Stomach (tissue), 19 donors: ENCODE measurements around the gene INSRR. TPM values are rescaled to one million over a fixed set of nuclear protein-coding genes. Genes with fewer than 3 reads are reported as not detected.
A peak's percentile ranks its signal among the peaks of the same experiment; 100 is the strongest.

Experiments used
- DNase-seq, 2 donors: peaks; one replicate each; pipeline versions ENCODE4 v3.0.0 to v3.0.0-alpha.2; 2013 to 2019
- H3K27ac ChIP-seq, 5 donors: fragments of 200-600 bp in 4 of 5; sonication (generic) in 4 of 5; one replicate each; pipeline ENCODE4 v1.5.1; 2013 to 2019; ENCODE audit warnings: mild to moderate bottlenecking in 1 of 5, moderate library complexity in 1 of 5
- H3K27me3 ChIP-seq, 3 donors: fragments of 200-600 bp; sonication (generic); one replicate each; pipeline ENCODE4 v1.5.1; 2017 to 2019; ENCODE audit warnings: mixed run types in 1 of 3
- H3K36me3 ChIP-seq, 4 donors: fragments of 200-600 bp; sonication (generic); 1 replicate in 3 of 4; 2 replicates in 1 of 4; pipeline ENCODE4 v1.5.1; 2016 to 2019
- H3K4me1 ChIP-seq, 4 donors: fragments of 200-600 bp; sonication (generic); one replicate each; pipeline ENCODE4 v1.5.1; 2016 to 2019
- H3K4me3 ChIP-seq, 4 donors: fragments of 200-600 bp; sonication (generic) in 3 of 4; one replicate each; pipeline ENCODE4 v1.5.1; 2016 to 2019; ENCODE audit warnings: mild to moderate bottlenecking in 1 of 4
- H3K9me3 ChIP-seq, 4 donors: fragments of 200-600 bp; sonication (generic); one replicate each; pipeline ENCODE4 v1.5.1; 2016 to 2019
- EP300 ChIP-seq: sonication (generic); formaldehyde crosslinking; IDR thresholded peaks from one replicate; pipeline ENCODE4 v1.6.1; 2017; ENCODE audit warnings: antibody characterized with exemption
- POLR2A ChIP-seq, 4 donors: fragments of 450-650 bp; IDR thresholded peaks; one replicate each; pipeline ENCODE4 v1.6.1; 2016; ENCODE audit warnings: antibody characterized with exemption in 4 of 4, control low read depth in 2 of 4, mild to moderate bottlenecking in 1 of 4, moderate library complexity in 1 of 4
- POLR2AphosphoS5 ChIP-seq, 3 donors: sonication (generic); formaldehyde crosslinking; IDR thresholded peaks; one replicate each; pipeline ENCODE4 v1.6.1; 2016; ENCODE audit warnings: antibody characterized with exemption in 3 of 3
- WGBS, 5 donors: extraction: QIAGEN DNeasy Blood & Tissue Kit in 3 of 5; methylation state at CpG; one replicate each; pipeline versions ENCODE4 v1.1.5 to v1.1.7; 2013 to 2018; 5-methylcytosine and 5-hydroxymethylcytosine counted together
- intact Hi-C: fragments of 100-400 bp; cut with DNase I; formaldehyde crosslinking; loops from one replicate; pipeline ENCODE4 v1.15.1; 2023; ENCODE audit warnings: low total_unique reads
- long read RNA-seq, 10 donors: transcript quantifications; one replicate each; lab custom pipeline, GENCODE V29; 2026
- polyA plus RNA-seq, 3 donors: library from polyadenylated mRNA; stranded (reverse); fragments of 200-250 nt; gene quantifications; one replicate each; pipeline ENCODE4 v1.2.3, GENCODE V29; 2013
- total RNA-seq, 5 donors: library from RNA; depleted of rRNA; stranded (reverse); fragments of >200 nt; gene quantifications; one replicate each; pipeline versions ENCODE4 v1.1.0 to v1.2.3, GENCODE V29; 2014 to 2016
- TF ChIP-seq, protein P1 (sequence below), 7 experiments: fragments of 450-650 bp in 4 of 7; fragments of 200-600 bp in 3 of 7; sonication (generic) in 3 of 7; IDR thresholded peaks; one replicate each; pipeline ENCODE4 v1.5.1; 2016 to 2019; ENCODE audit warnings: antibody characterized with exemption in 7 of 7, control low read depth in 2 of 7, mild to moderate bottlenecking in 1 of 7
- donor health status: healthy with polysubstance abuse.
- donor health status: Bipolar disorder and iron deficiency.
- donor health status: healthy.

Gene INSRR
- total RNA-seq (under 1 TPM in 2 of 5 donors, not detected in 3; 0.18 to 0.29 TPM), polyA plus RNA-seq (under 1 TPM; 0.15 to 0.75 (median 0.33) TPM)
- long read RNA-seq, donor 1, result 0 reads
- long read RNA-seq, donor 2, result 0 reads
- long read RNA-seq, donor 3, result 0 reads
- long read RNA-seq, donor 4, result 0 reads
- long read RNA-seq, donor 5, result 0 reads
- long read RNA-seq, donor 6, result 0 reads
- long read RNA-seq, donor 7, result 0 reads
- long read RNA-seq, donor 8, result 0 reads
- long read RNA-seq, donor 9, result 0 reads
- long read RNA-seq, donor 10, result 0 reads

DNA sequence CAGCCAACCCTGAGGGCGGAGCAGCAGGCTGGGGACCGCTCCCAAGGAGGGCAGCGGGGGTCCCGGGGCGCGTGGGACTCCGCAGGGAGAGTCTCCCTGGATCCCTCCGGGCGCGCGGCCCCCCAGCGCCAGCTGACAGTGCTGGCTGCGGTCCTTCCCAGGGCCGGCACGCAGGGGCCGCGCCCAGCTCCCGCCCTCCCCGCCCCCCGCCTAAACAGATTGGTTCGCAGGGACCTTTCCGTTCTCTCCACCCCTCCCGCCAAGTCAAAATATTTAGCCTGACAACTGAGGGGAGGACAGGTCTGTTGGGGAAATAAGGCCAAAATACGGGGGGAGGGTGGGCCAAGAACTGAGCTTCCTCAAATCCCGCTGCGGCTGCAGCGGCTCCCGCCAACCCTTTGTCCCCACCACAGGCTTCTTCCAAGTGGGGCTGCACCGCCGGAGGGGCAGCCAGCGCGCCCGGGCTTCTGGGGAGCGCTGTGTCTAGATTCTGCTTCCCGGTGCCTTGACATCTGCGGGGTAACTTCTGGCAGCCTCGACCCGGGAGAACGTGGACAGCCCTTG, at the start of gene INSRR:
Gene INSRR, minus strand, starts transcription at position 159 of the 564 bp plus-strand sequence. CDS start 496 bp downstream, outside the sequence.
- Histone ChIP-seq H3K36me3 (no peaks in the 10 kb centered on the region), H3K27ac (peak within 1 kb of the TSS in 1 of 5 donors; percentile 49), H3K27me3 (peaks cover 21 to 80% (median 56%) of the 10 kb centered on the region in 3 donors), H3K4me3 (peak within 1 kb of the TSS; percentile 27 to 41 (median 32)), H3K9me3 (no peaks in the 10 kb centered on the region), H3K4me1 (peaks cover 24 to 32% (median 31%) of the 10 kb centered on the region in 4 donors)
- intact Hi-C loops, result no loop called here
- no peak for TF ChIP-seq EP300
- TF ChIP-seq, protein P1, sequence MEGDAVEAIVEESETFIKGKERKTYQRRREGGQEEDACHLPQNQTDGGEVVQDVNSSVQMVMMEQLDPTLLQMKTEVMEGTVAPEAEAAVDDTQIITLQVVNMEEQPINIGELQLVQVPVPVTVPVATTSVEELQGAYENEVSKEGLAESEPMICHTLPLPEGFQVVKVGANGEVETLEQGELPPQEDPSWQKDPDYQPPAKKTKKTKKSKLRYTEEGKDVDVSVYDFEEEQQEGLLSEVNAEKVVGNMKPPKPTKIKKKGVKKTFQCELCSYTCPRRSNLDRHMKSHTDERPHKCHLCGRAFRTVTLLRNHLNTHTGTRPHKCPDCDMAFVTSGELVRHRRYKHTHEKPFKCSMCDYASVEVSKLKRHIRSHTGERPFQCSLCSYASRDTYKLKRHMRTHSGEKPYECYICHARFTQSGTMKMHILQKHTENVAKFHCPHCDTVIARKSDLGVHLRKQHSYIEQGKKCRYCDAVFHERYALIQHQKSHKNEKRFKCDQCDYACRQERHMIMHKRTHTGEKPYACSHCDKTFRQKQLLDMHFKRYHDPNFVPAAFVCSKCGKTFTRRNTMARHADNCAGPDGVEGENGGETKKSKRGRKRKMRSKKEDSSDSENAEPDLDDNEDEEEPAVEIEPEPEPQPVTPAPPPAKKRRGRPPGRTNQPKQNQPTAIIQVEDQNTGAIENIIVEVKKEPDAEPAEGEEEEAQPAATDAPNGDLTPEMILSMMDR (IDR thresholded peaks at IDR 0.05), result no peak
- TF ChIP-seq POLR2AphosphoS5 (IDR thresholded peaks at IDR 0.05), result no peak
- TF ChIP-seq POLR2A (IDR thresholded peaks at IDR 0.05), result no peak
- peak in 1 of 2 donors; percentile 54 for DNase-seq
- 1 to 7% (median 3%) methylated on average over 27 to 39 of the region's 39 CpGs for WGBS, 5 donors

DNA sequence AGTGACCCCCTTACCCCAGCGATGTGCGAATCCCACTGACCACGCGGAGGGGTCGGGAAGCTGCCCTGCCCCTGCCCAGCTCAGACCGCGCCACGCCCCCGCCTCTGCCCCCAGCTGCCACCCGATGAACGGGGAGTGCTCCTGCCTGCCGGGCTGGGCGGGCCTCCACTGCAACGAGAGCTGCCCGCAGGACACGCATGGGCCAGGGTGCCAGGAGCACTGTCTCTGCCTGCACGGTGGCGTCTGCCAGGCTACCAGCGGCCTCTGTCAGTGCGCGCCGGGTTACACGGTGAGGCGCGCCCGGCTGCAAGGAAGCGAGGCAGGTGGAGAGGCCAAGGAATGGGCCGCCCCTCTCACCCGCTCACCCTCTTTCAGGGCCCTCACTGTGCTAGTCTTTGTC, 49.6 kb upstream of the INSRR start:
- intact Hi-C loops, result no loop called here
- TF ChIP-seq POLR2A (IDR thresholded peaks at IDR 0.05), result no peak
- TF ChIP-seq EP300, result no peak
- no peak for TF ChIP-seq POLR2AphosphoS5 (IDR thresholded peaks at IDR 0.05)
- TF ChIP-seq, protein P1 (IDR thresholded peaks at IDR 0.05), result no peak
- H3K36me3 ChIP-seq, result peaks cover 0 to 34% (median 12%) of the 10 kb centered on the region in 4 donors
- no peak for DNase-seq
- no peak overlapping the region for H3K27ac ChIP-seq
- WGBS, 5 donors, result 49 to 67% (median 57%) methylated on average over 17 to 29 of the region's 29 CpGs
- H3K9me3 ChIP-seq, result no peaks in the 10 kb centered on the region
- H3K27me3 ChIP-seq, result peaks cover 0 to 63% (median 7%) of the 10 kb centered on the region in 3 donors
- peaks cover 0 to 32% (median 23%) of the 10 kb centered on the region in 4 donors for H3K4me1 ChIP-seq
- H3K4me3 ChIP-seq, result no peak overlapping the region

DNA sequence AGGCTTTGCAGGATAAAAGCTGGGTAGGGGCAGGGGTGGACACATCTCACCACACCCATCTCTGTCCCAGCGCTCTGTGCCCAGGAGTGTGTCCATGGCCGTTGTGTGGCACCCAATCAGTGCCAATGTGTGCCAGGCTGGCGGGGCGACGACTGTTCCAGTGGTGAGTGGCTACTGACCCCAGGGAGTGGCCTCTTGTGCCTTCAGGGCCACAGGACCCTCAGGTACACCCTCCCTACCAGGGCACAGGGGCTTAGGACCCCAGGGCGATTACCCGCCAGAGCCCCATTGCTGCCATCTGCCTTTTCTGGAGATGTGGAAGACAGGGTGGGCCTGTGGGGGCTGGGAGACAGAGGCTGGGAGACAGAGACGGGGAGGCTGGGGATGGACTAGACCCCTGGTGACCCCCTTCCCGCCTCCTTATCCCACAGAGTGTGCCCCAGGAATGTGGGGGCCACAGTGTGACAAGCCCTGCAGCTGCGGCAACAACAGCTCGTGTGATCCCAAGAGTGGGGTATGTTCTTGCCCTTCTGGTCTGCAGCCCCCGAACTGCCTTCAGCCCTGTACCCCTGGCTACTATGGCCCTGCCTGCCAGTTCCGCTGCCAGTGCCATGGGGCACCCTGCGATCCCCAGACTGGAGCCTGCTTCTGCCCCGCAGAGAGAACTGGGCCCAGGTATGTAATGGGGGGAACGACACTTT, 47.4 kb upstream of the INSRR start:
- DNase-seq, result no peak
- Histone ChIP-seq H3K4me3 (no peak overlapping the region), H3K27me3 (peaks cover 0 to 57% (median 7%) of the 10 kb centered on the region in 3 donors), H3K36me3 (peaks cover 0 to 19% (median 4%) of the 10 kb centered on the region in 4 donors), H3K4me1 (peaks cover 4 to 35% (median 25%) of the 10 kb centered on the region in 4 donors), H3K27ac (no peak overlapping the region), H3K9me3 (no peaks in the 10 kb centered on the region)
- 88 to 96% (median 93%) methylated on average over 9 to 16 of the region's 16 CpGs for WGBS, 5 donors
- intact Hi-C loops, result no loop called here
- TF ChIP-seq EP300 (no peak), POLR2A (IDR thresholded peaks at IDR 0.05) (no peak), POLR2AphosphoS5 (IDR thresholded peaks at IDR 0.05) (no peak)
- TF ChIP-seq, protein P1 (IDR thresholded peaks at IDR 0.05), result no peak

DNA sequence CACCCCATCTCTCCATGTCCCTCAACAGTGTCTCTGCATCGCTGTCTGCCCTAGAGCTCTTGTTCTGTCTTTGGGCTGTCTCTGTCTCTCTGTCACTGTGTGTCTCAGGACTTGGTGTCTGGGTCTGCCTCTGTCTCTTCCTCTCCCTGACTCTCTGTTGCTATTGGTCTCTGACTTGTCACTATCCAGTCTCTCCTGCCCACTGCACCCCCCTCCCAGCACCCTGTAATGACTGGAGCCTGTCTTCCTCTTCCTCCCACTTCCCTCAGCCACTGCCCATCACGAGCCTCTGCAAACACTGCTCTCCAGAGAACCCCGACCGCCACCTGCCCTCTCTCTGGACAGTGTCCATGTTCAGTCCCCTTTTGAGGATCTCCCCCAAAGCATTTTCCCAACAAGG, 46.7 kb upstream of the INSRR start:
- Histone ChIP-seq H3K27me3 (peaks cover 0 to 62% (median 7%) of the 10 kb centered on the region in 3 donors), H3K27ac (no peak overlapping the region), H3K4me3 (no peak overlapping the region), H3K4me1 (peaks cover 4 to 39% (median 26%) of the 10 kb centered on the region in 4 donors), H3K9me3 (no peaks in the 10 kb centered on the region), H3K36me3 (peaks cover 0 to 19% (median 4%) of the 10 kb centered on the region in 4 donors)
- TF ChIP-seq, protein P1 (IDR thresholded peaks at IDR 0.05), result no peak
- TF ChIP-seq POLR2AphosphoS5 (IDR thresholded peaks at IDR 0.05) (no peak), EP300 (no peak), POLR2A (IDR thresholded peaks at IDR 0.05) (no peak)
- DNase-seq, result no peak
- intact Hi-C loops, result no loop called here
- WGBS, 5 donors, result 33 to 71% (median 54%) methylated on average over 4 of the region's 4 CpGs
